NCI-H446 treated with DMSO at 0.1 percent for 48 hours (cell line): ENCODE results near the gene DGKG.

ENCODE experiments used
- DNase-seq: peaks from one replicate; lab custom pipeline; 2025; lab: John Stamatoyannopoulos, UW

DGKG gene

GRCh38 chr3:186367631-186368030, 5.6 kb upstream of the DGKG start:
- no peak for DNase-seq

DNA sequence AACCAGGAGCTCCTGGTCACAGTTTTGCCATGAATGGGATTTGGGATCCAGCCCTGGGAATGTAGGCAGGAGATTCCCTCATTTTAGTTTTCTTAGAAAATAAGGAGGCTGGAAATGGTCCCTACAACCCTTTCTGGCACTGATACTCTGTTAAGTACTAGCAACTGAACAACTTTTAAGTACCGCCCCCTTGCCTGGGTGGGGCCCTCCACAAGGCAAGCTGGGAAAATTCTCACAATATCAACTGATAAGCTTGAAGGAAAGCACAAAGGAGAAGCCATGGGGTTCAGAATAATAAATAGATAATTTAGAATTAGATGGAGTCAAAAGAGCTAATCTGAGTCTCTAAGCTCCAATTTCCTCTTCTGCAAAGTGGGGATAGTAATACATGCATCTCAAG, 4.2 kb upstream of the DGKG start:
- DNase-seq = no peak

DNA sequence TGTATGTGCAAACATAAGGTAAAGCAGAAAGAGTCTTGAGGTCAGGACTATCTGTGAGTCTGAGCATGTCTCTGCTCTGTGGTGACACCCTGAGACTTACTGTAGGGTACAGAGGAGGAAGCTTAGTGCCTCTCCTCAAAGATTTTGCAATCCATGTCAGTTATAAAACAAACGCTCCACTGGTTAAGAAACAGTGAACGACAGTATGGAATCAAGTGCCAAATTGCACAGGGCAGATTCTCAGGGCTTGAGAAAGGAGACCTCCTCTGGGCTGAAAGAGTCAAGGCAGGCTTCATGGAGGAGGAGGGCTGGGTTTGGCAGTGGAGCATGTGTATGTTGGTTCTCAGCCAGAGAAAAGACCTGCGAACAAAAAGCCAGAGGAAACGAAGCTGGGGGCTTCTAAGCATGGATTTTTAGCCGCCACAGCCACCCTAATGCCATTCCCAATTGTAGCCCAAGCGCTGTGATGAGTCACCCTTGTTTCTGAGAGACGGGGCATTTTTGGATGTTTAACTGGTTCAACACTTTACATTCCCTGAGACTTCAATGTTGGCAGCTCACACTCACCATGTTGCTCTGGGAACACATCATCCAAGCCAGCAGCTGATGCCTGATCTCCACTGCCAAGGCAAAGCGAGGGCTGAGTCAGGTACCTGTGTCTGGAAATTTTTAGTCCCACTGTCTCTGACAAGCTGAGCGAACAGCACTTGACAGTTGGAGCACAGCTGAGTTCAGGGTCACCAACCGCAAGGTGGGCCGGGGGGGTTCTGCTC, 3.4 kb upstream of the DGKG start:
- peak; percentile 88 for DNase-seq

- DNase-seq = no peak
Measured at GRCh38 chr3:186362988-186363387, 954 bp upstream of the DGKG start.

DNA sequence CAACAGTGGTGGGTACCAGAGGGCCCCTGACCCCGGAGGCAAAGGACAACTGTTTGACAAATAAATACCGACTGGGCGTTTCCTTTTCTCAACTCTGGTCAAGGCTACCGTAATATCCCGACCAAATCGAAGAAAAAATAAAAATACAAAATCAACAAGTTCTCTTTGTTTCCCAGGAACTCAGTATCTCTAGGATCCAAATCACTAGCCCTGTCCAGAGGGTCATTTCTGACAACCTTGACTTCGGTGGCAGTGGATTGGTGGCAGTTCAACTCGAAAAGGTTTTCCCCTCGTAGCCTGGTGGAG, 456 bp upstream of the DGKG start:
- no peak for DNase-seq

DNA sequence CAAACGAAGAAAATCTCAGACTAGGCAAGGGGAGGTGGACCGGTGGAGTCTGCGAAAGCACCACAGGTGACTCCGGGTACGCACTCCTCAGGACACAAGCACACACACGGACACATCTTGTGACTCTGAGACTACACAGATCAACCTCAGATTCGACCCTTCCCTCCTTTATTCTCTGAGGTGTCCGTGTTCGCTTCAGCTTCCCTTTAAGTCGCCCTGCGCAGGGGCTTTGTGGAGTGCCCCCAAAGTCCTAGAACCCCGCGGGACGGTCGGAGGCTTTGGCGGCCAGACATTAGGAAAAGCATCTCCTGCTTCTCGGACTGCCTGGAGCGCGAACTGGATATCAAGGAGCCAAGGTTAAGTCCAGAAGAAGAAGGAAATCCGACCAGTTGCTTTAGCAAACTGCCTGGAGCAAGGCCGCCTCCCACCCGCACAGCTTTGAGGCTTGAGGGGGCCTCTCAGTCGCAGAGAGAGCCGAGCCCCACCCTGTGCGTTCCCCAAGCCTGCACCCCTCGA, 730 bp downstream of the DGKG start:
- DNase-seq = no peak

GRCh38 chr3:186360779-186361178, 1.3 kb downstream of the DGKG start:
- DNase-seq = no peak

DNA sequence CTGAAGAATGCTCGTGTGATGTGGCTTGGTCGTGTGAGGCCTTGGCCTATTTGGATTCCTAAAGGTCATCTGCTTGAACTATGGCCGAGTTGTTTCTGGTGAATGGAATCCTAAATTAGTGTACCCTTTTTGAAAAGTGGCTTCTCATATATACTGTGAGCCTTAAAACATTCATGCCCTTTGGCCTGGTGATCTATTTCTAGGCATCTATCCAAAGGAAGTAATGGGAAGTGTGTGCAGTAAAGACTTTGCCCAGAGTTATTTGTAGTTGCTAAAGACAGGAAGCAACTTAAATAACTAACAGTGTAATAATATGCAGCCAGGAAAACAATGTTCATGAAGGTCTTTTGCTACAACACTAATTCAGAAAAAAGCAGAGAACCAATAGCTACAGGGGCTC, 3.0 kb downstream of the DGKG start:
- DNase-seq = no peak

DNA sequence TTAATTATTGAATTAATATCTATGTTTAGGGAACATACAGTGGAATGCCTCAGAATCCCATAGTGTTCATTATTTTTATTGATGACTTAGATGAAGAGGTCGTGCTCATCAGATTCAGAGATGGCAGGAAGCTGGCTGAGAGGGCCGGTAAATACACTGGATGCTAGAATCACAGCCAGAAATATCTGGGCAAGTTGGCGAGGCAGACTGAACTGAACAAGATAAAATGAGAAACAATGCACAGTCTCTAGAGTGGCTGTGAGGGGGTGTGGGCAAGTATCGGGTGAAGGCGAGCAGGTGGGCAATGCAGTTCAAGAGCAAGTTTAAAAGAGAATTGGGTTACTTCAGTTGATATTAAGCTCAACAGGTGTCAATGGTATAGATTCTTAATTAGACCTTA, 5.9 kb downstream of the DGKG start:
- DNase-seq = no peak

- no peak for DNase-seq
Measured at GRCh38 chr3:186354100-186354499, 7.9 kb downstream of the DGKG start.

DNA sequence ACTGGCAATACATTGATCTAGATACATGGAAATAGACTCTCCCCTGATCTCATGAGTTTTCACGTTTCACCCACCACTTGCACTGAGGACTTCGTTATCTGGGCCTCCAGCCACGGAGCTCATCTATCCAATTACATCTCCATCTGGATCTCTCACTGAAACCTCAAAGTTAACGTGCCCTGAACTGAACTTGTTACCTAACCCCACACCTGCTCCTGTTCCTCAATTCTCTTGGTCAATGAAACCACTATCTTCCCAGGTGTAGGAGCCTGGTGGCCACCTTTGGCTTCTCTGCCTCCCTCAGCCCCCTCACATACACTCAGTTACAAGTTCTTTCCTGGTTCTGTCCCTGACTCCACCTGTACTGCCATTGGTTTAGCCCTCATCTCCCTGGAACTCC, 9.7 kb downstream of the DGKG start:
- DNase-seq = no peak

DNA sequence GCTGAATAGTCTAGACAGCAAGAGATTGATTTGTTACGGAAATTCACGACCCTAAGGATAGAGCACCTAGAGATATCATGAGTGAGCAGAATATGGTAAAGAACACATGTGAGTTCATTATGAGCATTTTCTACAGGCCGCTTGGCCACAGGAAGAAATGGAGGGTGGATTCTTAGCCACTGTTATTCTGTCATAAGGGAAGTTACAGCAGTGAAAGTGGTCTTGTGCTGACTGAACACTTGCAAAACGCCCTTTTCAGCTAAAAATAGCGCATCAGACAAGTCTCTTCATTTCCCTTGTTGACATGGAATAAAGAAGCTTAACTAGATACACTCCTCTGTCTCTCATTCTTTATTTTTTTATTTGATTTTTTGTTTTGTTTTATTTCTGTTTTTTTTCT, 19.8 kb downstream of the DGKG start:
- no peak for DNase-seq

GRCh38 chr3:186340204-186340603, 21.8 kb downstream of the DGKG start:
- DNase-seq = no peak

- no peak for DNase-seq
Measured at GRCh38 chr3:186339180-186339918, 22.7 kb downstream of the DGKG start.

GRCh38 chr3:186333256-186333655, 28.8 kb downstream of the DGKG start:
- no peak for DNase-seq

DNA sequence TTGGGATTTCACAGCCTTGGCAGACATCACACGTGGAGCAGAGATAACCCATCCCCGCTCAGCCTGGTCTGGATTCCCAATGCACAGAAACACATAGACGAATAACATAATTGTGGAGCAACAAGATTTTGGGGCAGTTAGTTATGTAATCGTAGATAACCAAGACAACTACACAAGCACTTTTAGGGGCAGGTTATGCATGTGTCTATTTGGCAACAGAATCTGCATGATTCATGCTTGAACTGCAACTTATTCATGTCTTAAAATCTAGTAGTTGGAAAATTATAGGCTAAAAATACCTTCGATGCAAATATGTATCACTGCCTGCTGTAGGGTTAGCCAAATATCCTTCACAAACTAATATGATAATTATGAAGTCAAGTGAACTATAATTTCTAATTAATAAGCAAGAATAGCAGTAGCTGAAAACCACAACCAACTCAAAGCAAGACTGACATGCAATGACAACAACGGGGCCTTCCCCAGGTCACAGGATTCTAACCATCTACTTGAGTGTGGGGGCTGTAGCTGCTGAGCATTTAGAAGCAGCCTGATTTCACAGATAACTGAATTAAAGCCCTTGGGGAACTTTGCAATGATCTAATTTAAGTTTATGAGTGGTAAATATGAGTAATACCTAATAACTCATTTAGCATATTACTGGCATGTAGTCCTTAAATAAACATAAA, 31.1 kb downstream of the DGKG start:
- DNase-seq = no peak

DNA sequence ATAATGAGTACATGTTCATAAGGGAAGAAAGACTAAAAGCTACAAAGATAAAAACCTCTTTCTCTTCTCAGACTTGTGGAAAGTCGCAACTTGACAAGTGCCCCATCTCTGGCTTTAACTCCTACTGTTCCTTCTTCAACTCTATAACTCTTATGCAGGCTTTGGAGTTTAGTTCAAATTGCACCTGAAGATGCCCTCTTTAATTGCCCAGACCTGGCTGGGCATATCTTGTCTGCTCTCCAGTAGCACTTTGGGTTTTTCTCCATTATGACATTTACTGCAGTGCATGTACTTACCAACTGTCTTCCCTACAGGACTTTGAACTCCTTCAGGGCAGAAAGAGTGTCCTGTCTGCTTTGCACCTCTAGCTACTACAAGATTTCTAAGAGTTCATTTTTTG, 32.4 kb downstream of the DGKG start:
- no peak for DNase-seq

DNA sequence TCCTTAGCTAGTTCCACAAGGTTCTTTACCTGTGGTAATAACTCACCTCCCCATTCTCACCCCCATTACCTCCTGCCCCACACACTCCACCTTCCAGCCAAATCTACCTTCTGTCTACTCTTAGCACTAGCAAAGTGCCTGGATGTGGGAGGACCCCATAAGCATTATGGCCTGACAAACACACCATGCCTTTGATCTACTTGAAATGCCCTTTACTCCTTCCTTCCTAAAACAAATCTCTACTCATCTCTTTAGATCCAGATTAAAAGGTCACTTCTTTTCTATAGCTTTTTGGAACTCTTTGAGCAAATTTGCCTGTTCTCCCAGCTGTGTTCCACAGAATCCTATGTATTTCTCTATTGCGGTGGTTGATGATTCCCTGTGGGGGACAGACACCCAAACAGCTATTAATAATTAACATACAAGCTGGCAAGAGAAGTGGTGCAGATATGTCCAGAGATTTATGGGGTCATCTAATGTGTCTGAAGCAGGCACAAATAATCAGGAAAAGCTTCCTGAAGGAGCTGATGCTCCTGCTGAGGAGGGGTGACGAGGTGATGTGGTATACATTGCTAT, 34.0 kb downstream of the DGKG start:
- DNase-seq = no peak

GRCh38 chr3:186322761-186323160, 39.3 kb downstream of the DGKG start:
- no peak for DNase-seq

DNA sequence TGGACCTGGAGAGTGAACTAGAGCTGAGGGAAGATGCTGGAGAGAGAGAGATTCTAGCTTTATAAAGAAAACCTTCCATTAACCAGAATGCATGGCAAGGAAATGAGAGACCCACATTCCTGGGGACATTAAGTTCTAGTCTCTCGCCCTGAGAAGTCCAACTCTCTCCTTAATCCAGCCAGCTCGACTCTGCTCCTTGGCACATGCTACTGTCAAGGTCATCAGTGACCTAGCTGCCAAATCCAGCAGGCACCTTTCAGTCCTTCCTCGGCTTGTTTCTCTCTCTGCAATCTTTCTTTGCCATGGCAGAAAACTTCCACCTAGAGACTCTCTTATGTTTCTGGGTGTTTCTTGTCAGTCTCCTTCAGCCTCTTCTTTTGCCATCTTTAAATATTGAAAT, 40.3 kb downstream of the DGKG start:
- DNase-seq = no peak

GRCh38 chr3:186320862-186321568, 41.0 kb downstream of the DGKG start:
- no peak for DNase-seq

- no peak for DNase-seq
Measured at GRCh38 chr3:186319945-186320344, 42.1 kb downstream of the DGKG start.
